ENCODE data around the gene PHPT1.
"Not testable (repeated sequence)": the region's sequence is repeated elsewhere in the genome, so short reads cannot be mapped to it uniquely, and the experiment has no call there.

Gene PHPT1

DNA sequence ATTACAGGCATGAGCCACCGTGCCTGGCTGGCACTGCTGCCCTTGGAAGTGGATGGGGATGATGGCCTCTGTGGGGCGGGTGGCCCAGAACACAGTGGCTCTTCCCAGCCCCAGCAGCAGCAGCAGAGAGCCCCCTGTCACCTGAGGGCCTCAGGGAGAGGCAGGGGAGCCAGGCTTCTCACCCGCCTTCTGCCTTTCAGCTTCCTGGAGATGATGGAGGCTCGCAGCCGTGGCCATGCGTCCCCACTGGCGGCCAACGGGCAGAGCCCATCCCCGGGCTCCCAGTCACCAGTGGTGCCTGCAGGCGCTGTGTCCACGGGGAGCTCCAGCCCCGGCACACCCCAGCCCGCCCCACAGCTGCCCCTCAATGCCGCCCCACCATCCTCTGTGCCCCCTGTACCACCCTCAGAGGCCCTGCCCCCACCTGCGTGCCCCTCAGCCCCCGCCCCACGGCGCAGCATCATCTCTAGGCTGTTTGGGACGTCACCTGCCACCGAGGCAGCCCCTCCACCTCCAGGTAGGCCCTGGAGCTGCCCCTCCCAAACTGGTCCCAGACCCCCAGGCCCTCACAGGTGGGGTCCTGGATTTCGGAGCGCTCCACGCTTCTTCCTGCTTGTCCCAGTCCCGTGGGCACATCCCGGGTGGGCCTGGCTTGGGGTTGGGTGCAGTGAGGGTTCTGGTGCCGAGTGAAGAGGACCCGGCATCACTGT lies 11.9 kb upstream of the PHPT1 start:
- no peak for DNase-seq (ENCODE audit: low read depth)

DNA sequence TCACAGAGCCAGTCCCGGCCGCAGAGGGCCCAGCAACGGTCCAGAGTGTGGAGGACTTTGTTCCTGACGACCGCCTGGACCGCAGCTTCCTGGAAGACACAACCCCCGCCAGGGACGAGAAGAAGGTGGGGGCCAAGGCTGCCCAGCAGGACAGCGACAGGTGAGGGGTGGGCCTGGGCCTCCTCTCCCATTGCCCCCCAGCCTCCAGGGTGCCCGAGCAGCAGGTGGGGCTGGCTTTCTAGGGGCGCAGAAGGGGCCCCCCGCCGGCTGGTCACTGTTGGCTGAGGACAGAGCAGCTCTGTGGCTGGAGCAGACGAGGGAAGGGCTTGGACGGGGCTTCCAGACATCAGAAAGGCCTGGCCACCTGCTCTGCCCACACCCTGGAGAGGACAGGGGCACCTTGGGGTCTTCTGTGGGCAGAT lies 11.3 kb upstream of the PHPT1 start:
- not testable (repeated sequence) for DNase-seq (ENCODE audit: low read depth)

DNA sequence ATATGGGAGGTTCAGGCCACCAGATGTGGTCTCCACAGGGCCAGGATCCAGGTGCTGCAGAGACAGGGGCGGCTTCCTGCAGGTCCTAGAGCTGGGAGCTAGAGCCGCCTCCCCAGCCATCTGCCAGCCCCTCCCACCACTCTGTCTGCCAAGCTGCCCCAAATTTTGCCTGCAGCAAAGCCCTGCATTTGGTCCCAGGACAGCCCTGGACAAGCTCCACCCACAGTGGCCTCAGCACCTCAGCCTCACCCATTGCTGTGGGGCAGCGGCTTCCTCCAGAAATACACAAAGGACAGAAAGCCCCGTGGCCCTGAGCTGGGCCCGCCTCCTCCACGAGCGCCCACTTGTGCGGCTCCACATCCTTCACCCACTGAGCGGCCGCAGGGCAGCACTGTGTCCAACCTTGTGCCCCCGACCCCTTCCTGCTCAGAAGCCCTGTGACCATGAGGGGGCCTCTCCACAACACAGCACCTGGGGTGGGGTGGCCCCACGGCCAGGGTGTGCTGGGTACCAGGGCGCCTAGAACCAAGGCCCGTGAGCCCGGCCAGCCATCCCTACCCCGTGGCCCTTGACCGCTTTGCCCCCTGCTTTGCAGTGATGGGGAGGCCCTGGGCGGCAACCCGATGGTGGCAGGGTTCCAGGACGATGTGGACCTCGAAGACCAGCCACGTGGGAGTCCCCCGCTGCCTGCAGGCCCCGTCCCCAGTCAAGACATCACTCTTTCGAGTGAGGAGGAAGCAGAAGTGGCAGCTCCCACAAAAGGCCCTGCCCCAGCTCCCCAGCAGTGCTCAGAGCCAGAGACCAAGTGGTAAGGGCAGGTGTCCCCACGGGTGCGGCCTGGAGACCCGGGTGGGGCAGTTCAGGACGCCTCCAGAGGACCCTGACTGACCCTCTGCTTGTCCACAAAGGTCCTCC lies 10.6 kb upstream of the PHPT1 start:
- no peak for DNase-seq (ENCODE audit: low read depth)

- no peak for DNase-seq (ENCODE audit: low read depth)
Observed at GRCh38 chr9:136839229-136840139, 9.7 kb upstream of the PHPT1 start.

DNA sequence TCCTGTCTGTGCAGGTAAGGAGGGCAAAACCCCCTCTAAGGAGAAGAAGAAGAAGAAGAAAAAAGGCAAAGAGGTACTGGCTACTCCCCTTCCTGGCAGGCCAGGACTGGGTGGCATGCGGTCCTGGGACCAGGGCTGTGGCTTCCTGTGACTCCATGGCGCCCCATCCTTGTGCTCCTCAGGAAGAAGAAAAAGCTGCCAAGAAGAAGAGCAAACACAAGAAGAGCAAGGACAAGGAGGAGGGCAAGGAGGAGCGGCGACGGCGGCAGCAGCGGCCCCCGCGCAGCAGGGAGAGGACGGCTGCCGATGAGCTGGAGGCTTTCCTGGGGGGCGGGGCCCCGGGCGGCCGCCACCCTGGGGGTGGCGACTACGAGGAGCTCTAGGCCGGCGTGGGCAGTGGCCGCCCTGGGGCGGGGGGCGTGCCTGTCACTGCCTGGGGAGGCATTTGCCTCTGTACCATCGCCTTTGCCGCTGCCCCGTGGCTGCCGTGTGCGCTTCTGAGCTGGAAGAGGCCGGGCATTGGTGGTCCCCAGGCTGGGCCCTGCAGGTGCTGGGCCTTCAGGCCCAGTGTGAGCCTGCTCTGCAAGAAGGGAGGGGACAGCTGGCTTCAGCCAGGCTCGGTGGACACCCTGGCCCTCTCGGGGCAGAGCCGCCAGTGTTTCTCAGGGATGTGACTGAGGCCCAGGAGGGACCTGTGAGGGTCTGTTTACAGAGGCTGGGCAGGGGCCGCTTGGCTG lies 8.9 kb upstream of the PHPT1 start:
- DNase-seq (ENCODE audit: low read depth): no peak

DNA sequence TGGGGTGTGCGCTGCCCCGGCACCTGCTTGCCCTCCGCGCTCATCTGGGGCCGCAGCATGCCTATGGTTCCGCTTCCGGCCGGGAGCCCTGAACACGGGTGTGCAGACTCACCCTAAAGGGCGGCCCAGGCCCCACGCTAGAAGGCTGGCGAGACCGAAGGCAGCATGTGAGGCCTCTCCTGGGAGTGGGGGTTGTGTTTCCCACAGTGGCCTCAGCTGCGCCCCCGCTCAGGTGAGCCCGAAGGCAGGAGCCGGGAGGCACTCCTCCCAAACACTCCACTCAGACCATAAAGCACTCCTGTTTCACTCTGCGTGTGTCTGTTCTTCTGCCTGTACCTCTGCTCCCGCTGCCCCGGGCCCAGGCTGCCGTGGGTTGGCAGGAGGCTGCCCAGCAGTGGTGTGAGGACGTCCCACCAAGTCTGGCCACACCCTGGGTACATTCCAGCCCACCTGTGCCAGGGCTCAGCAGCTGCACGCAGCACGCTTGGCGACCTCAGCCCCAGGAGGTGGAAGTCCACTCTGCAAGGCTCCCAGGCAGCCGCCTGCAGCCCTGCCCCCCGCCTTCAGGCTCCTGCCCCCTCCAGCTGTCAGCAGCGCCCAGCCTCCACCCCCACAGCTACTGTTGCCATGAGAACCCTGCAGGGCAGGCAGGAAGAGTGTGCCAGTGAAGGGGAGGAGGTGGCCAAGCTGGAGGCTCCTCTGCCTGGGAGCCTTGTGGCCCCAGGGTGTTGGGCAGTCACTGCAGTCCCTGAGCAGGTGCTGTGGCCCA lies 8.1 kb upstream of the PHPT1 start:
- peak; percentile 27 for DNase-seq (ENCODE audit: low read depth)

GRCh38 chr9:136841646-136842379 lies 7.4 kb upstream of the PHPT1 start:
- not testable (repeated sequence) for DNase-seq (ENCODE audit: low read depth)

- DNase-seq (ENCODE audit: low read depth): peak; percentile 62
Observed at GRCh38 chr9:136842380-136842948, 6.7 kb upstream of the PHPT1 start, which contains the start of gene AJM1. Gene AJM1, plus strand, starts transcription at chr9:136842478. Its CDS starts 1,937 bp downstream, at chr9:136844415.

- not testable (repeated sequence) for DNase-seq (ENCODE audit: low read depth)
Observed at GRCh38 chr9:136843159-136843800, 5.9 kb upstream of the PHPT1 start.

- not testable (repeated sequence) for DNase-seq (ENCODE audit: low read depth)
Observed at GRCh38 chr9:136843801-136844740, 5.1 kb upstream of the PHPT1 start.

DNA sequence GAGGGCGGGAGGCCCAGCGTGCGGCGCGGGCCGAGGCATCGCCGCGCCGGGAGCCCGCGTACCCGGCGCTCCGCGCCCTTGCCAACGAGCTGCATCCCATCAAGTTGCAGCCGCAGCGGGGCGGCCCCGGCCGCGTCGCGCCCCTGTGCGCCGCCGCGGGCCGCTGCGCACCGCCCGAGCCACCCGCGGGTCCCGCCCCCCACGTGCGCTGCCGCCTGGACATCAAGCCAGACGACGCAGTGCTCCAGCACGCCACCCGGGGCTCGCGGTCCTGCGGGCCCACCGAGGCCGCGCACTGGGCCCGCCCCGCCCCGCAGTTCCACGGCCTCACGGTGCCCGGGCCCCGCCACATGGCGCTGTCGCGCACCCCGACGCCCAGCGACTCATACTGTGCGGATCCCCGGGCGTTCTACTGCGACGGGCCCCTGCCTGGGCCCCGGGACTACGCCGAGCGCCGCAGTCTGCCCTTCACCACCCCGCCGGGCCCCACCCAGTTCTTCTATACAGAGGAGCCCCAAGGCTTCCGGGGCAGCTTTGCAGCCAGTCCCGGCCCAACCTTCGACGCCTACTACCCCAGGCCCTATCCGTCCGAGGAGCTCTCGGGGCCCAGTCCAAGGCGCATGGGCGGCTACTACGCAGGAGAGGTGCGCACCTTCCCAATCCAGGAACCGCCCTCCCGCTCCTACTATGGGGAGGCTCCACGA lies 4.3 kb upstream of the PHPT1 start:
- DNase-seq (ENCODE audit: low read depth): no peak

DNA sequence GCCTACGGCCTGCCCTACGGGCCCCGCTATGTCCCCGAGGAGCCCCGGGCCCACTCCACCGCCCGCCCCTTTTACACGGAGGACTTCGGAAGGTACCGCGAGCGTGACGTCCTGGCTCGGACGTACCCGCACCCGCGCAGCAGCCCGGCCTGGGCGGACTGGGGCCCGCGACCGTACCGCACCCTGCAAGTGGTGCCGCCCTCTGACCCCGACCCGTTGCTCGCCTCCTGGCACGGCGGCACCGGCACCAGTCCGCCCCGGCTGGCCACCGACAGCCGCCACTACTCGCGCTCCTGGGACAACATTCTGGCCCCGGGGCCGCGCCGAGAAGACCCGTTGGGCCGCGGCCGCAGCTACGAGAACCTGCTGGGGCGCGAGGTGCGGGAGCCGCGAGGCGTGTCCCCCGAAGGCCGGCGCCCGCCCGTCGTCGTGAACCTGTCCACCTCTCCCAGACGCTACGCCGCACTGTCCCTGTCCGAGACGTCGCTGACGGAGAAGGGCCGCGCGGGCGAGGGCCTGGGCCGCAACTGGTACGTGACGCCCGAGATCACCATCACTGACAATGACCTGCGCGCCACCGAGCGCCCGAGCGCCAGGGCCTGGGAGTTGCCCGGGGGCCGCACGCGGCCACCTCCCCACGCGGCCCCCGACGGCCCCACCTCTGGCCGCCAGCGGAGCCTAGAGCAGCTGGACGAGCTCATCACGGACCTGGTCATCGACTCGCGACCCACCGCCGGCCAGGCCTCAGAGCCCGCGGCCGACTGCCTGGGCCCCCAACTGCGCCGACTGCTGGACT lies 3.5 kb upstream of the PHPT1 start:
- DNase-seq (ENCODE audit: low read depth): no peak

DNA sequence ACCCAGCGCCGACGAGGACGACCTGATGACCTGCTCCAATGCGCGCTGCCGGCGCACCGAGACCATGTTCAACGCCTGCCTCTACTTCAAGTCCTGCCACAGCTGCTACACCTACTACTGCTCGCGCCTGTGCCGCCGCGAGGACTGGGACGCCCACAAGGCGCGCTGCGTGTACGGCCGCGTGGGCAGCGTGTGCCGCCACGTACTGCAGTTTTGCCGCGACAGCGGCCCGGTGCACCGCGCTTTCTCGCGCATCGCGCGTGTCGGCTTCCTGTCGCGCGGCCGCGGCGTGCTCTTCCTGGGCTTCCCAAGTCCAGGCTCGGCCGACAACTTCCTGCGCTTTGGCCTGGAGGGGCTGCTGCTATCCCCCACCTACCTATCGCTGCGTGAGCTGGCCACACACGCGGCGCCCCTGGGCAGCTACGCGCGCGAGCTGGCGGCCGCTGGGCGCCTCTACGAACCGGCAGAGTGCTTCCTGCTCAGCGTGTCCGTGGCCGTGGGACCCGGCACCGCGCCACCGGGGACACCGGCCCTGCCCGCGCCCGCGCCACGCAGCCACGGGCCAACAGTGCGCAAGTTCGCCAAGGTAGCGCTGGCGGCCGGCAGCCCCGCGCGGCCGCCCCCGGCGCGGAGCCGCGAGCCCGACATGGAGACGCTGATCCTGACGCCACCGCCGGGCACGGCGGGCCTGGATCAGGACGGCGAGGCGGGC lies 2.7 kb upstream of the PHPT1 start:
- DNase-seq (ENCODE audit: low read depth): no peak

DNA sequence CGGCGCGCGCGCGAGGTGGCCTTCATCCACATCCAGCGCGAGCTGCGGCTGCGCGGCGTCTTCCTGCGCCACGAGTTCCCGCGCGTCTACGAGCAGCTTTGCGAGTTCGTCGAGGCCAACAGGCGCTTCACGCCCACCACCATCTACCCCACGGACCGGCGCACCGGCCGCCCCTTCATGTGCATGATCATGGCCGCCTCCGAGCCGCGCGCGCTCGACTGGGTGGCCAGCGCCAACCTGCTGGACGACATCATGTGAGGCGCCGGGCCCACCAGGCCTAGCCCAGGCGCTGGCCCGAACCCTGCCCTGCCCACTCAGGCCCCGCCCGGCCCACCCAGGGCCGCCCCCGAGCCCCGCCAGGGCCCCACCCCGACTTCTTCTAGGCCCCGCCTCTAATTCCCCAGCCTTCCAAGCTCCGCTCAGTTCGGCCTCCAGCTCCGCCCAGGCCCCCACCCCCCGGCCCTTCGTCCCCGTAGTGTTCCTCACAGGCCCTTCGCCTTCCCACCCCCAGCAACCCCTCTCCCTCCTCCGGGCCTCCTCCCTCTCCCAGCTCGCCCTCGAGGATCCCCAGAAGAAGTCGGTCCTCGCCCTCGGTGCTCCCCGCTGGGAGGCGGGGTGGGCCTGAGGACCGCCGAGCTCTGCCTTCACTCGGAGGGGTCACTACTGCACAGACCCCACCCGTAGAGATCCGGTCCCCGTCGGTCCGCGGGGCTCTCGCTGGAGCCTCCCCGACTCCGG lies 2.0 kb upstream of the PHPT1 start:
- peak; percentile 57 for DNase-seq (ENCODE audit: low read depth)

- peak; percentile 85 for DNase-seq (ENCODE audit: low read depth)
Observed at GRCh38 chr9:136847826-136848392, 1.3 kb upstream of the PHPT1 start.

Measured in iris pigment epithelial cell (primary cell).